Fibroblast of mammary gland (primary cell): ENCODE measurements around the gene MAPK14.
"Not testable (repeated sequence)": the region's sequence is repeated elsewhere in the genome, so short reads cannot be mapped to it uniquely, and the experiment has no call there.

Experiments
- DNase-seq: peaks from one replicate; pipeline ENCODE4 v3.0.0-alpha.2; 2010; ENCODE audit warnings: low read depth
- H3K4me3 ChIP-seq: 2 replicates; pipeline ENCODE4 v1.5.1; 2011; ENCODE audit warnings: low read depth, mild to moderate bottlenecking, low read length, moderate library complexity; ENCODE audit not compliant: control insufficient read depth
- TF ChIP-seq, protein P1 (sequence below): conservative IDR thresholded peaks from 2 replicates; pipeline ENCODE4 v1.5.1; 2011; ENCODE audit warnings: low read depth, low read length, inconsistent platforms; ENCODE audit not compliant: control insufficient read depth, insufficient read depth

Gene MAPK14

DNA sequence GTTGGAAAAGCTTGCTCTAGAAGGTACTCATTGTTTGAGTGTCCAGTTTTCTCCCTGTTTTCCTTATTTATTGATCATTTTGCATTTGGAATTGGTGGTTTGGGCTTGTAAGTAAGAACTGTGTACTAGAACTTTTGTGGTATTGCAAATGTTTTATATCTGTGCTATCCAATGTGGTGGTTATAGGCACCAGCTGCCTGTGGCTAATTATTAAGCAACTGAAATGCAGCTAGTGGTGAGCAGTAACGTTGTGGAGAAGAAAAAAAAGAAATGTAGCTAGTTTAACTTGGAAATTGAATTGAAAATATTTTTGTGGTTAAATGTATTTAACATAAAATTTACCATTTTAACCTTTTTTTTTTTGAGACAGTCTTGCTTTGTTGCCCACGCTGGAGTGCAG is 52.0 kb downstream of the MAPK14 start:
- H3K4me3 ChIP-seq = no peak overlapping the region
- TF ChIP-seq, protein P1, sequence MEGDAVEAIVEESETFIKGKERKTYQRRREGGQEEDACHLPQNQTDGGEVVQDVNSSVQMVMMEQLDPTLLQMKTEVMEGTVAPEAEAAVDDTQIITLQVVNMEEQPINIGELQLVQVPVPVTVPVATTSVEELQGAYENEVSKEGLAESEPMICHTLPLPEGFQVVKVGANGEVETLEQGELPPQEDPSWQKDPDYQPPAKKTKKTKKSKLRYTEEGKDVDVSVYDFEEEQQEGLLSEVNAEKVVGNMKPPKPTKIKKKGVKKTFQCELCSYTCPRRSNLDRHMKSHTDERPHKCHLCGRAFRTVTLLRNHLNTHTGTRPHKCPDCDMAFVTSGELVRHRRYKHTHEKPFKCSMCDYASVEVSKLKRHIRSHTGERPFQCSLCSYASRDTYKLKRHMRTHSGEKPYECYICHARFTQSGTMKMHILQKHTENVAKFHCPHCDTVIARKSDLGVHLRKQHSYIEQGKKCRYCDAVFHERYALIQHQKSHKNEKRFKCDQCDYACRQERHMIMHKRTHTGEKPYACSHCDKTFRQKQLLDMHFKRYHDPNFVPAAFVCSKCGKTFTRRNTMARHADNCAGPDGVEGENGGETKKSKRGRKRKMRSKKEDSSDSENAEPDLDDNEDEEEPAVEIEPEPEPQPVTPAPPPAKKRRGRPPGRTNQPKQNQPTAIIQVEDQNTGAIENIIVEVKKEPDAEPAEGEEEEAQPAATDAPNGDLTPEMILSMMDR = no peak
- DNase-seq = no peak

DNA sequence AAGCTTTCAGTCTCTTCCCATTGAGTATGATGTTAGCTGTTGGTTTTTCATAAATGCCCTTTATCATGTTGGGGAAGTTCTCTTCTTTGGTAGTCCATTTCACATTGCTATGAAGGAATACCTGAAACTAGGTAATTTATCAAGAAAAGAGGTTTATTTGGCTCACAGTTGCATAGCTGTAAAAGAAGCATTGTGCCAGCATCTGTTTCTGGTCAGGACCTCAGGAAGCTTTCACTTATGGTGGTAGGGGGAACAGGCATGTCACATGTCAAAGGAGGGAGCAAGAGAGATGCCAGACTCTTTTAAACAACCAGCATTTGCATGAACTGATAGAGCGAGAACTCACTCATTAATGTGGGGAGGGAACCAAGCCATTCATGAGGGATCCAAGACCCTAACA is 54.7 kb downstream of the MAPK14 start:
- DNase-seq = no peak
- TF ChIP-seq, protein P1 = no peak
- no peak overlapping the region for H3K4me3 ChIP-seq

DNA sequence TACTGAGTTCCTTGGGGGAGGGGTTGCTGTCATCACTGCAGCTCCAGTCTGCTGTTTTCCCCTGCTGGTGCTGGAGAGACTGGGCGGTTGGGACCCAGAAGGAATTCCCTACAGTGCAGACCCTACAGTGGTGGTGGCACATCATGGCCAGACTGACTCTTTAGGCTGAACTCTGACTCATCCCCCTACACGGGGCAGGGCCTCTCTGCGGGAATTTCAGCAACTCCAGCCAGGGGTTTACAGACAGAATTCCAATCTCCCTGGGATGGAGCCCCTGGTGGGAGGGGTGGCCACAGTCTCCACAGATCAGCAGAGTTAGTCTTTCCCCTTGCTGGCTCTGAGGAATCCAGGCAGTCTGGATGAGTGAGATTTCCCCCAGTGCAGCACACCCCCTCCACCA is 55.8 kb downstream of the MAPK14 start:
- DNase-seq = no peak
- TF ChIP-seq, protein P1 = no peak
- H3K4me3 ChIP-seq = no peak overlapping the region

DNA sequence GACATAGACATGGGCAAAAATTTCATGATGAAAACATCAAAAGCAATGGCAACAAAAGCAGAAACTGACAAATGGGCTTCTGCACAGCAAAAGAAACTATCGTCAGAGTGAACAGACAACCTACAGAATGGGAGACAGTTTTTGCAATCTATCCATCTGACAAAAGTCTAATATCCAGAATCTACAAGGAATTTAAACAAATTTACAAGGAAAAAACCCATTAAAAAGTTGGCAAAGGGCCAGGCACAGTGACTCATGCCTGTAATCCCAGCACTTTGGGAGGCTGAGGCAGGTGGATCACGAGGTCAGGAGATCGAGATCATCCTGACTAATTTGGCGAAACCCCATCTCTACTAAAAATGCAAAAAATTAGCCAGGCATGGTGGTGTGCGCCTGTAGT is 60.6 kb downstream of the MAPK14 start:
- not testable (repeated sequence) for H3K4me3 ChIP-seq
- peak; percentile 36 for DNase-seq

DNA sequence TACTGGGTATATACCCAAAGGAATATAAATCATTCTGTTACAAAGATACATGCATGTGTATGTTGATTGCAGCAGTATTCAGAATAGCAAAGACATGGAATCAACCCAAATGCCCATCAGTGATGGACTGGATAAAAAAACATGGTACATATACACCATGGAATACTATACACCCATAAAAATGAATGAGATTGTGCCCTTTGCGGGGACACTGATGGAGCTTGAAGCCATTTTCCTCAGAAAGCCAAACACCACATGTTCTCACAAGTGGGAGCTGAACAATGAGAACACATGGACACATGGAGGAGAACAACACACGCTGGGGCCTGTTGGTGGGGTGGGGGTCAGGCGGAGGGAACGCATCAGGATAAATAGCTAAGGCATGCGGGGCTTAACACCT is 61.4 kb downstream of the MAPK14 start:
- H3K4me3 ChIP-seq = no peak overlapping the region
- no peak for DNase-seq
- TF ChIP-seq, protein P1 = no peak

DNA sequence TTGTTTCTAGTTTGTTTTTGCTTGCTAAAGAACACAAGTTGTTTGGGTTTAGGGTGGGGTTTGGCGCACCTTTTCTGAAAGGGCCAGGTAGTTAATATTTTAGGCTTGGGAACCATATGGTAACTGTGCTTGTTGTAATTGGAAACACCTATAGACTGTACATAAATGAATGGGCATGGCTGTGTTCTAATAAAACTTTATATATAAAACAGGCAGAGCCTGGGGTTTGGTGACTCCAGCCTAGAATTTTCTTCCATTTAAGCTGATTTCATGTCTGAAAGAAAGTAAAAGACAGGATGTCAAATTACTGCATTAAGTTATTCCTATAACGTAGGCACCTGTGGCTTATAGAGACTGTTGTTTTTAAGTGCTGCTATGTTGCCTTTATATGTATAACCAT is 66.6 kb downstream of the MAPK14 start:
- TF ChIP-seq, protein P1 = no peak
- no peak for DNase-seq
- no peak overlapping the region for H3K4me3 ChIP-seq

DNA sequence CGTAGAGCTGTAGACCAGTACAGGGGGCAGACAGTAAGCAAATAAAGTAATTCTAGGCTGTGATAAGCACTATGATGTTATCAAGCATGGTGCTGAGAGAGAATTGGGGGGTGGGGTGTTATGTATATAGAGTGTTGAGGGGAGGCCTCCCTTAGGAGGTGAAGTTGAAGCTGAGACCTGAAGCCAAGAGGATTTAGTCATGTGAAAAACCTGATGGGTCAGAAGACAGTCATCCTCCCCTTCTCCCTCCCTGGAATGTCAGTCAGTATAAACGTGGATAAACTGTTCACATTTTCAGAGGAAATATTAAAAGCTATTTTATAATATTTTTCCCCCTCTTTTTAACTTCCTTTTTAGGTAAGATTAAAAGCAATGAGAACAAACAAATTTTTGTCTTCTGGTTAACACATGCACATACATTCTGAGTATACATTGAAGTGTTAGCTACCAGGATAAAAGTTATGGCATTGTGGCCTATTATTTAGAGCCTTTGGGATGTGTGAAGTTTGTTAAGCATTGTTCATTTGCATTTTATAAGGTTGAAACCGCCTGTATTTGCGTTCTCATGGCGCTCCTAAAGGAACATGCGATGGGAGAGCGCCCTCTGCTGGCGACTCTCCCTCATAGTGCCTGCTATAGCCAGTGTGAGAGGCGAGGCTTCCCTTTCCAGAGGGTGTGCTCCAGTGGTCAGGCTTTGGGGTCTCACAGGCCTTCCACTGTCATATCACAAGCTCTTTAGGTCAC is 67.3 kb downstream of the MAPK14 start:
- no peak overlapping the region for H3K4me3 ChIP-seq
- DNase-seq = peak; percentile 74
- TF ChIP-seq, protein P1 = peak; percentile 88
